ENCODE measurements around the gene RGS3. TPM values are rescaled to one million over a fixed set of nuclear protein-coding genes. Genes with fewer than 3 reads are reported as not detected.

Gene RGS3
- total and polyA plus RNA-seq, 5 donors: 107 to 184 (median 163) TPM

DNA sequence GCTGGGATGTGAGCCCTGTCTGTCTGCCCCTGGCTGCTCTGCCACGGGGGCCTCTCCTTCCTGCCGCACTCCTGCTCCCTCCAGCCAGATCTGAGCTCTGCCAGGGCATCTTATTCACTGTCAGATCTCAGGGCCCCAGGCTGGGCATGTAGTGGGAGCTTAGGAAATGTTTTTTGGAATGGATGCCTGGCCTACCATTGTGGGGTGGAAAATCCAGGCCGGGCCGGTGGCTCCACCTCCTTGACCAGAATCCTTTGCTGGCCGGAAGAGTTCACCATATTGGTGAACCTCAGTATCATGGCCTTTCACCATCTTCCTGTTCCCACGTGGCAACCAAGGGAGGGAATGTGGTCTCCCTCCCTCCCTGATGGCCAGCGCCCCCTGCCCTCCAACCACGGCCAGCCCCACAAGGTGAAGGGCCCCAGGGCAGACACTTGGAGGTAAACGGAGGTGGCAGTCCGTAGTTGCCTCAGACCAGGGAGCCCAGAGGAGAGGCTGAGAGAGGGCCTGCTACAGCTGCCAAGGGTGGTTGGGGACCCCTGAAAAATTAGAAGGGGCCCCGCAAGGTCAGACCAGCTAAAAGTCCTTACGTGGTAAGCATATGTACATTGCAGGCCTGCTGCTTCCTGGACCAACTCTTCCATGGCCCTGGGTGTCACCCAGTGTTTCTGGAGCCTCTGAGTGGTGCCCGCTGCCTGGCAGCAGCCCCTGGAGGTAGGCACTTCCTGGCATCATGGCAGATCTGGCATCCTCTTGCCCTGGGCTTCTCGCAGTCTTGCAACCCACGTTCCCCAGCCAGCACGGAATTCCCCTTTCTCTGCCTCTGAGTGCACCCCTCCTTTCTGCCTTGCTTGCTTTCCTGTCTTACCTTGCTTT is 153.3 kb downstream of the RGS3 start:
- no peak for DNase-seq
- WGBS: 77% methylated on average over 16 of the region's 16 CpGs

DNA sequence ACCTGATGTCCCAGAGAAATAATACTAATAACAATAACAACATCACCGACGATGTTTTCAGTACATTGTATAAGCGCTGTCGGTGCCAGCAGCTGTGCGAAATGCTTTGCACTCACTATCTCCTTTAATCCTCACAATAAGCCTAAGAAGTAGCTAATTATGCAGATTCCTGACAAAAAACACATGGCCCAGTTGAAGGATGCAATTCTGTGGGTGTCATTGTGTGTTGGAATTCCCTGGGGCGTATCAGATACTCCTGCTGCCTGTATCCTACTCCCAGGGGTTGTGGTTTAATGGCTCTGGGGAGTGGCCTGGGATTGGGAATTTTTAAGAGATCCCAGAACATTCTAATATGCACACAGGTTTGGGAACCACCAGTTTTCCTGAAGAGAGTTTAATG is 154.0 kb downstream of the RGS3 start:
- H3K27ac ChIP-seq (ENCODE audit: low read length): no peak overlapping the region
- 78% methylated on average over 6 of the region's 6 CpGs for WGBS
- no peak for ATAC-seq

More for the DNA sequence above, 153.3 kb downstream of the RGS3 start:
- H3K27me3 ChIP-seq (ENCODE audit: control insufficient read depth, insufficient read depth): no peaks in the 10 kb centered on the region
- intact Hi-C loops (cut with DNase I): no loop called here
- H3K9me3 ChIP-seq (ENCODE audit: control insufficient read depth, low read length): no peaks in the 10 kb centered on the region
- no peak overlapping the region for H3K4me3 ChIP-seq (ENCODE audit: low read length)
- H3K27ac ChIP-seq (ENCODE audit: low read length): peak overlapping the region; percentile 21
- H3K4me1 ChIP-seq (ENCODE audit: control insufficient read depth, insufficient read depth, low read length): peaks cover 21% of the 10 kb centered on the region
- no peak for ATAC-seq

DNA sequence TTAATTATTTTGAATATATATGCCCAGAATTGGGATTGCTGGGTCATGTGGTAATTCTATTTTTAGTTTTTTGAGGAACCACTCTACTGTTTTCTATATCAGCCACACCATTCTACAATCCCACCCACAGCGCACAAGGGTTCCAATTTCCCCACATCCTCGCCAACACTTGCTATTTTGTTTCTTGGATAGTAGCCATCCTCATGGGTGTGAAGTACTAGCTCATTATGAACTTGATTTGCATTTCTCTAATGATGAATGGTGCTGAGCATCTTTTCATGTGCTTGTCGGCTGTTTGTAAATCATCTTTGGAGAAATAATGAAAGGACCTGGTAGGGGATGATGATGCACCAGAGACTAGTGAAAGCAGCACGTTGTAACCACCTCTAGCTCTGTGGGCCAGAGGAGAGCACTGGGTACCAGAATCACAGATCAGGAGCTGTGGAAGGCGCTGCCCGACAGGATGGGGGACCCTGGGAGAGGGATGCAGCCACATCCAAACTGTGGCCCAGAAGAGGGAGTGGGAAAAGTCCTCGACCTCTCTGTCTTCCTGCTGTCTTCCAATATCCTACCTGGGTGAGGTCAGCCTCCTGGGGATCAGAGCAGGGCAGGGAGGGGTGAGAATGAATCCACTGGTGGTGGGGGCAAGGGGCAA is 155.4 kb downstream of the RGS3 start:
- Histone ChIP-seq H3K4me1 (ENCODE audit: control insufficient read depth, insufficient read depth, low read length) (peaks cover 21% of the 10 kb centered on the region), H3K9me3 (ENCODE audit: control insufficient read depth, low read length) (no peaks in the 10 kb centered on the region), H3K27me3 (ENCODE audit: control insufficient read depth, insufficient read depth) (no peaks in the 10 kb centered on the region), H3K27ac (ENCODE audit: low read length) (no peak overlapping the region), H3K4me3 (ENCODE audit: low read length) (no peak overlapping the region)
- no peak for ATAC-seq
- WGBS: 60% methylated on average over 7 of the region's 7 CpGs
- intact Hi-C loops (cut with DNase I): no loop called here
- DNase-seq: no peak

More for the DNA sequence above, 154.0 kb downstream of the RGS3 start:
- intact Hi-C loops (cut with DNase I): no loop called here
- Histone ChIP-seq H3K4me3 (ENCODE audit: low read length) (no peak overlapping the region), H3K4me1 (ENCODE audit: control insufficient read depth, insufficient read depth, low read length) (peaks cover 21% of the 10 kb centered on the region), H3K9me3 (ENCODE audit: control insufficient read depth, low read length) (no peaks in the 10 kb centered on the region), H3K27me3 (ENCODE audit: control insufficient read depth, insufficient read depth) (no peaks in the 10 kb centered on the region)
- DNase-seq: no peak

DNA sequence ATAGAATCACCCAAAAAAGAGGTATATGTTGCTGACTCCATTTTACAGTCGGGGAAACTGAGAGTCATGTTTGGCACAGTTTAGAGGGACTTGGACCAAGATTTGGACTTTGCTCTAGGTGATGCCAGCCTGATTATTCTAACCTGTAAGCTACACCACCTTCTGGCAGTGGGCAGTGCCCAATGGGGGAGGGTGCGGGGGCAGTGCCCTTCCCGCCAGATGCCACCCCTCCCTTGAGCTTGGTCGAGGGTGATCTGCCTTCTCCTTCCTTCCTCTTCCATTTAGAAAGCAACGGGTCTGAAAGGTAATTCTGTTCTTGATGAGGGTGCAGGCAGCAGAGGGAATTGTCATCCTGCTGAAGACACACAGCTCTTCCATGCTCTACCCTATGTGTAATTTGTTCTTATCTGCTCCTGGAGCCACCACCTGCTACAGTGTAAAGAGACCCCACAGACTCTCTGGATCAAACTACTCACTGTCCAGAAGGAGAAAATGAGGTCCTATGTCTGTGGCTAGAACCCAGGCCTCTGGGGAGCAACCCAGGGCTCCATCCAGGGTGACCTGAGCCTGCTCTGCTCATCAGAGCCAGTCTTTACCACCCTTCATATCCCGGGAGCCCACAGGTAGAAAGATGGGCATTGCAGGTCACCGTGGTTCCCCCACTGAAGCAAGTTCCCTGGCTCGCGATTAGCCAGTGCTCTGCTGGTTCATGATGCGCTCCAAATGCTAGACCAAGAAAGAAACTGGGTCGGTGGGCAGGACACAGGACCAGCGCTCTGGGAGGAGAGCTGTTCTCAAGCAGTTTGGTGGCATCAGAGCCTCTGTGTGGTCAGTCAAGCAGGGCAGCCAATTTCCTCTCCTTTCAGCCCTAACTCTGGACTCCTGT is 156.2 kb downstream of the RGS3 start:
- ATAC-seq (no peak), DNase-seq (no peak)
- Histone ChIP-seq H3K27me3 (ENCODE audit: control insufficient read depth, insufficient read depth) (no peaks in the 10 kb centered on the region), H3K9me3 (ENCODE audit: control insufficient read depth, low read length) (no peaks in the 10 kb centered on the region), H3K27ac (ENCODE audit: low read length) (peak overlapping the region; percentile 92), H3K4me1 (ENCODE audit: control insufficient read depth, insufficient read depth, low read length) (peaks cover 18% of the 10 kb centered on the region), H3K4me3 (ENCODE audit: low read length) (no peak overlapping the region)
- WGBS: 58% methylated on average over 12 of the region's 12 CpGs
- intact Hi-C loops (cut with DNase I): no loop called here

DNA sequence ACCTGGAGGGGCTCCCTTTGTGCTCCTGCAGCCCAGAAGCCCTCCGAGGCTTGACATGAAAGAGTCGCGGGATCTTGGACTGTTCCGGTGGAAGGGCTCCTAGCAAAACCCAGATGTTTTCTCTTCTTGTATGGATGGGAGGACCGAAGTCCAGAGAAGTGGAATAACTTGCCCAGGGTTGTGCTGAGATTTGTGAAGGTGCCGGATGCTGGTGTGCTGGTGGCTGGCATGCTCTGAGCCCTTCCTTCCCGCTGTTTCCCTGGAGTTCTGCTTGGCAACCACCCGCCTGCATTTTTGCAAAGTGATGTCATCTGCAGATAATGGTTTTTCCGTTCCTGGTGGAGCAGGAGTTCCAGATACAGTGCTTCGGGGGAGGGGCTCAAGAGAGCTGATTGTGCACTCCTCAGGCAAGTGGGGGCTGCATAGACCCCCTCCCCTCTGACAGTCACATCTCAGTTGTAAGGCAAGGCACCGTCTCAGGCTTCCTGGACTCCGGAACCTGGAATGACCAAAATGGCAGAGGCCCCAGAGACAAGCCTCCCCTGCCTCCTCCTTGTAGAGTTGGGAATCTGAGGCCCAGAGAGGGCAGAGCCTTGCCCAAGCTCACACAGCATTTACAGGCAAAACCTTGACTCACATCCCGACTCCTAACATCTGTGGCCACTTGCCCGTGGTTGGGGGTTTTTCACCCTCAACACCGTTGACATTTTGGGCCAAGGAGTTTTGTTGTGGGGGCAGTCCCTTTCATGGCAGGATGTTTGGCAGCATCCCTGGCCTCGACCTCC is 157.0 kb downstream of the RGS3 start:
- peak overlapping the region; percentile 92 for H3K27ac ChIP-seq (ENCODE audit: low read length)
- no peak overlapping the region for H3K4me3 ChIP-seq (ENCODE audit: low read length)
- ATAC-seq (peak; percentile 72 to 82), DNase-seq (peak; percentile 77 to 81 (median 77))
- intact Hi-C loops (cut with DNase I): no loop called here
- WGBS: 21% methylated on average over 16 of the region's 16 CpGs
- no peaks in the 10 kb centered on the region for H3K27me3 ChIP-seq (ENCODE audit: control insufficient read depth, insufficient read depth)
- no peaks in the 10 kb centered on the region for H3K9me3 ChIP-seq (ENCODE audit: control insufficient read depth, low read length)
- peaks cover 17% of the 10 kb centered on the region for H3K4me1 ChIP-seq (ENCODE audit: control insufficient read depth, insufficient read depth, low read length)

DNA sequence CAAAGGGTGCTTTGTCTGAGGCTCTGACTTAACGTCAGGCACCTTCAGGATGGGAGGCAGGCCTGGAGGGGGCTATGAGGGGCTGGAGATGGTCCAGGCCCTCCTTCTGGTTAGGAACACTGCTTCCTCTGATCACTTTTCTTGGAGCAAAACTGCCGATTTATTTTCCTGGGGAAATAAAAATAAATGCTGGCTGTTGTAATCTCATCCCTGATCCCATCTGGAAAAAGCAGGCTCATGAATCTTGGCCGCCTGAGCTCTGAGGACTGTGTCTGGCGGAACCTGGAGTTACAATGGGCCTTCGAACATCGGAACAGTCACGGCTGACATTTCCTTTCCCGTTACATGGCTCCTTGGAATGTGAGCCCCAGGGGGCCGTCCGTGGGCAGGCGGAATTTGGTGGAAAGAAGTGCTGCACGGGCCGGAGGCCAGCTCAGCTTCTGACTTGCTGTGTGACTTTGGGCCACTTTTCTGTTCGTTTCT is 157.8 kb downstream of the RGS3 start:
- peaks cover 14% of the 10 kb centered on the region for H3K4me1 ChIP-seq (ENCODE audit: control insufficient read depth, insufficient read depth, low read length)
- peak; percentile 82 to 90 for ATAC-seq
- H3K4me3 ChIP-seq (ENCODE audit: low read length): no peak overlapping the region
- H3K27me3 ChIP-seq (ENCODE audit: control insufficient read depth, insufficient read depth): no peaks in the 10 kb centered on the region
- intact Hi-C loops (cut with DNase I): no loop called here
- WGBS: 29% methylated on average over 14 of the region's 14 CpGs
- H3K9me3 ChIP-seq (ENCODE audit: control insufficient read depth, low read length): no peaks in the 10 kb centered on the region
- peak overlapping the region; percentile 92 for H3K27ac ChIP-seq (ENCODE audit: low read length)
- DNase-seq: peak; percentile 92 to 93 (median 93)

DNA sequence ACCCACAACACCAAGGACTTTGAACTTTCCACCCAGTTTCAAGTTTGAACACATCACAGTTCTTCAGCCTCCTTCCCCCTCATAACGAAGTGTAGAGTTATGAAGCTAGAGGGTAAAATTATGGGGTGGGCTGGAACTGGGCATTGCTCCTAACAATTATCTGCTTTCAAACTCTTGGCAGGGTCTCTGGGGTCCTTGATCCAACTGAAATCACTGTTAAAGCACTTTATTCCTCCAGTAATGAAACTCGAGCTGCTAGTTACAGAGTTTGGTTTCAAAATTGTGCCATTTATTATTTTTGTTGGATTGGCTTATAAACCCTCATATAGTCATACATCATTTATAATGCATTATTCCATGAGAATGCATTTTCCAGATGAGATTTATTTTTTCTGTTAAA is 158.5 kb downstream of the RGS3 start:
- peak overlapping the region; percentile 43 for H3K27ac ChIP-seq (ENCODE audit: low read length)
- intact Hi-C loops (cut with DNase I): no loop called here

DNA sequence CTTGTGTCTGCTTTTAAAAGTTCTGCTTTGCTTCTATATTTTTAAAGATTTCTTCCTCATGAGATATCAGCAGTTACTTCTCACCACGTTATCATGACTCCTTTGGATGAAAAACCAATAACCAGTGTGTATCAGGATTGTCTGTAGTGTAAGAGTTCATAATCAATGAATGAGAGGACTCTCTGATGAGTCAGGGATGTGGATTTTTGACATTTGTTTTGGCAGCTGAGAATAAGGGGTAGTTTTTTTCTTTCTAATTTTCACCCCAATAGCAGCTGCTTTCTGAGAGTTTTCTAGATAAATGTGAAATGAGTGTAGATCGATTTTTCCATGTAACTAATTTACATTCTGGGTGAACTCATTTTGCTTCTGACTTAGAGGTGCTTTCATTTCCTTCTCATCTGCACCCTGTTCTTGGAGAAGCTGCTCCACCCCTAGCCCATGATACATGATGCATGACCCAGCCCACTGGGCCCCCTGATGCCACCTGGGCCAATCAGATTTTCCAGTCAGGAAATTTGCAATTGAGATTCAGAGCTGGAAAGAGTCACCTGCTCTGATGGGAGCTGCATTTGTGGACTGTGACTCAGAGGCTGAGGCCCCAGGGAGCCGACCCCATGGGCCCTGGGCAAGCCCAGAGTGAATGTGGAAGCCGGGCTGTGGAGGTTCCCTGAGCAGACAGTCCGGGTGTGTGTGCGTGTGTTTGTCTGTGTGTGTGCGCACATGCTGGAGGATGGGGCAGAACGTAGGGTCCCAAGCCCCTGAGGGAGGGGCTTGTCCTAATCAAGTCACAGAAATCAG is 159.3 kb downstream of the RGS3 start:
- H3K27ac ChIP-seq (ENCODE audit: low read length): no peak overlapping the region
- intact Hi-C loops (cut with DNase I): no loop called here
- H3K27me3 ChIP-seq (ENCODE audit: control insufficient read depth, insufficient read depth): no peaks in the 10 kb centered on the region
- DNase-seq (no peak), ATAC-seq (no peak)
- peaks cover 16% of the 10 kb centered on the region for H3K4me1 ChIP-seq (ENCODE audit: control insufficient read depth, insufficient read depth, low read length)
- no peaks in the 10 kb centered on the region for H3K9me3 ChIP-seq (ENCODE audit: control insufficient read depth, low read length)
- no peak overlapping the region for H3K4me3 ChIP-seq (ENCODE audit: low read length)
- WGBS: 69% methylated on average over 8 of the region's 8 CpGs

More for the DNA sequence above, 158.5 kb downstream of the RGS3 start:
- no peak for ATAC-seq
- peaks cover 15% of the 10 kb centered on the region for H3K4me1 ChIP-seq (ENCODE audit: control insufficient read depth, insufficient read depth, low read length)
- H3K9me3 ChIP-seq (ENCODE audit: control insufficient read depth, low read length): no peaks in the 10 kb centered on the region
- no peaks in the 10 kb centered on the region for H3K27me3 ChIP-seq (ENCODE audit: control insufficient read depth, insufficient read depth)
- DNase-seq: no peak
- 61% methylated on average over 2 of the region's 2 CpGs for WGBS
- H3K4me3 ChIP-seq (ENCODE audit: low read length): no peak overlapping the region

DNA sequence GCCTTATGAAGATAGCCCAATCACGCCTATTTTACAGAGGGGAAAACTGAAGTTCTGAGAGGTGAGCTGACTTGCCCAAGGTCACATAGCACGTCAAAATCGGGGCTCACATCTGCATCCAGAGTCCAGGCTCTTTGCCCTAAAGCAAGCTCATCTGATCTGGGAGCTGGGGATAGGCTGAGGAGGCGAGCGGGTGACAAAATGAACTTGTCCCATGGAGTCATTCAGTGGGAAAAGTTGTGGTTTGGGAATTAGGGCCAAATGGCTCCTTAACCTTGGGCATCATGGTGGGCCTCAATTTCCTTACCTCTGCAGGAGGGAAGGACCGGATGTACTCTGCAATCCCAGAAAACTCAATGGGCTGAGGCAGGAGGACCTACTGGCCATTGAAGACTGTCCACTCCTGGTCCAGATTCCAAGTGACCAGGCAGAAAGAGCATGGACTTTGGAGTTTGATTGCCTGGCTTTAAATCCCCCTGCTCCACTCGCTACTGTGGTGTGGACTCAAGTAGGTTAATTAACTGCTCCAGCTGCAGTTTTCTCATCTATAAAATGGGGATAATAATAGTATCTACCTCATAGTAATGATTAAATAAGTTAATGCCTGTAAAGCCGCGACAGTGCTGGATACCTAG is 160.4 kb downstream of the RGS3 start:
- Histone ChIP-seq H3K9me3 (ENCODE audit: control insufficient read depth, low read length) (no peaks in the 10 kb centered on the region), H3K27ac (ENCODE audit: low read length) (no peak overlapping the region), H3K4me1 (ENCODE audit: control insufficient read depth, insufficient read depth, low read length) (peaks cover 16% of the 10 kb centered on the region), H3K27me3 (ENCODE audit: control insufficient read depth, insufficient read depth) (no peaks in the 10 kb centered on the region), H3K4me3 (ENCODE audit: low read length) (no peak overlapping the region)
- 96% methylated on average over 9 of the region's 9 CpGs for WGBS
- intact Hi-C loops (cut with DNase I): no loop called here
- DNase-seq: no peak
- ATAC-seq: no peak
